T-helper 2 cell treated with Interferon-gamma antibody and Interleukin-4, amounts not matched to agents 5 μg/mL and 100 μg/mL, for 36 hours (primary cell): Measurements from ENCODE around the gene ENOX1.

Experiments
- DNase-seq: peaks from one replicate; pipeline ENCODE4 v3.0.0; 2021; ENCODE audit warnings: low spot score
- H3K27ac Mint-ChIP-seq: one replicate; pipeline ENCODE4 v1.8.0; 2021; ENCODE audit warnings: mild to moderate bottlenecking, mixed read lengths
- H3K27me3 Mint-ChIP-seq: one replicate; pipeline ENCODE4 v1.8.0; 2021; ENCODE audit warnings: low read depth, mixed read lengths
- H3K36me3 Mint-ChIP-seq: one replicate; pipeline ENCODE4 v1.8.0; 2021; ENCODE audit warnings: low read depth, mixed read lengths
- H3K4me1 Mint-ChIP-seq: one replicate; pipeline ENCODE4 v1.8.0; 2021; ENCODE audit warnings: low read depth, mixed read lengths
- H3K4me3 Mint-ChIP-seq: one replicate; pipeline ENCODE4 v1.8.0; 2022; ENCODE audit warnings: mild to moderate bottlenecking, moderate library complexity, mixed read lengths
- H3K9me3 Mint-ChIP-seq: one replicate; pipeline ENCODE4 v1.8.0; 2021; ENCODE audit warnings: mixed read lengths

The ENOX1 gene

DNA sequence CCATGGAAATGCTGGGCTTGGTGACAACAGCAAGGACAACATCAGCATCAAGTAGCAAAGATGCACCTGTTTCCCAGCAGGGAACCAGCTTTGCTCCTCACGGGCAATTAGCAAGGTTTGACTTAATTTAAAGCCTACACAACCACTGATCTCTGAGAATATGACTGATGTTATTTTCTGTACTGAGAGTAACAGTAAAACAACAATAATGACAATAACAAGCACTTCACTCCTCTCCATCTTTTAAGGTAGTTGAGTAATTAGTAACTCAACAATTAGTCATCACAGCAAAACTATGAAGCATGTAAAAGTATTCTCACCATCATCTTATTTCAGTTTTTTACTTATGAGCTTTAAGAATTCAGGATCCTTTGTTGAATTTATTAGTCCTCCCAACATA is 37.3 kb downstream of the ENOX1 start:
- Mint-ChIP-seq H3K4me3 (no peak overlapping the region), H3K4me1 (no peaks in the 10 kb centered on the region), H3K36me3 (no peaks in the 10 kb centered on the region), H3K9me3 (no peaks in the 10 kb centered on the region), H3K27ac (no peak overlapping the region), H3K27me3 (no peaks in the 10 kb centered on the region)
- DNase-seq, result no peak

DNA sequence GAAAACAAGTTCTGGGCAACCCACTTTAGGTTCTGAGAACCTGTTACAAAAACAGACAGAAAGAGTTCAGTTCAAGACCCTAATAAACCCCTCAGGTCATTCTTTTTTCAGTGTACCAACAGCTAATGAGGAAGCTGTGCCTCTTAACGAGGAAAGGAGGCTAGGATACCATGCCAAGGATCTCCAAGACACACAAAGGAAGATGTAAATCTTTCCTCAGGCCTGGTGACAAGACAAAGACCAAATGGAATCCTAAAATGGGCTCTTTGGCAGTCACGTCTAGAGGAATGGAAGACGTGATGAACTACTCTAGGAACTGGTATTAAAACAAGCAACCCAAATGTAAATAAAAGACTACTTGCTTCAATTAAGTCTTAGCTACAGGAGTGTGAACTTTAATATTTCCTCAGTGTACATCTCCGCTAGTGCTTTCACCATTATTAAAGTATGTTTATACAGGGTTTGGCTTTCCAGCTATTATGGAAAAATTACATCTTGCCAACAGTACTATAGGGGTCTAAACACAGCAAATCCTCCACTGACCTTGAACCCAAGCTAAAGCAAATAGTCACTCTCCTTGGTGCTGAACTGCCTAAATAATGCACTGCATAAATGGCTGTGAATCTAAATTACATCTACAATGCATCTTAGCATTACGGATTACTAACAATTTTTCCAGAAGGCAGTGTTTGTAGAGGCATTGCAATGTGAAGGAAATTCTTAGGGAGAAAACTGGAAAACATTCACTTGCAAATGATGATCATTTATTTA is 42.3 kb downstream of the ENOX1 start:
- Mint-ChIP-seq H3K9me3 (no peaks in the 10 kb centered on the region), H3K27ac (no peak overlapping the region), H3K36me3 (no peaks in the 10 kb centered on the region), H3K4me3 (no peak overlapping the region), H3K27me3 (no peaks in the 10 kb centered on the region), H3K4me1 (no peaks in the 10 kb centered on the region)
- DNase-seq, result no peak

GRCh38 chr13:43742911-43743310 is 43.9 kb downstream of the ENOX1 start:
- Mint-ChIP-seq H3K27ac (no peak overlapping the region), H3K4me3 (no peak overlapping the region), H3K9me3 (no peaks in the 10 kb centered on the region), H3K4me1 (no peaks in the 10 kb centered on the region), H3K36me3 (no peaks in the 10 kb centered on the region), H3K27me3 (no peaks in the 10 kb centered on the region)
- DNase-seq, result no peak

DNA sequence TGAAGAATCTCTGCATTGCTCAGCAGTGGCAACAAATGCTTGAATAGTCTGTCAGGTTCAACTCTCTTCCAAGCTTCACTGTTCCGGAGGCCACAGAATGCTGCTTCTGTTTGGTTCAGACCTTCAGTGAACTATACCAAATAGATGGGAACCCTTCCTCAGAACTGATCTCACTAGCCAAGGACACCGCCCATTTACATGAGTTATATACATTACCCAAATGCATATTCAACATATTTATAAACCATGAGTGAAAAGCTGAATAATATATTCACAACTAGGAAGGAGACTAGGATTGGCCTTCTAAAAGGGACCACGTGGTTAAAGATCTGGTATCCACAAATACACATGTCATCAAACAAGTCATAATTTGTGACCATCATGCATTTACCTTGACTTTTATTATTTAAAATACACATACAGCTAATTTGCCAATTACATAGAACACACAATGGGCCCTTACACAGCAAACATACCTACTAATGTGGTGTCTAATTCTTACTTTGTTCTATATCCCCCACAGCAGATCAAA is 49.3 kb downstream of the ENOX1 start:
- Mint-ChIP-seq H3K9me3 (no peaks in the 10 kb centered on the region), H3K27ac (no peak overlapping the region)

DNA sequence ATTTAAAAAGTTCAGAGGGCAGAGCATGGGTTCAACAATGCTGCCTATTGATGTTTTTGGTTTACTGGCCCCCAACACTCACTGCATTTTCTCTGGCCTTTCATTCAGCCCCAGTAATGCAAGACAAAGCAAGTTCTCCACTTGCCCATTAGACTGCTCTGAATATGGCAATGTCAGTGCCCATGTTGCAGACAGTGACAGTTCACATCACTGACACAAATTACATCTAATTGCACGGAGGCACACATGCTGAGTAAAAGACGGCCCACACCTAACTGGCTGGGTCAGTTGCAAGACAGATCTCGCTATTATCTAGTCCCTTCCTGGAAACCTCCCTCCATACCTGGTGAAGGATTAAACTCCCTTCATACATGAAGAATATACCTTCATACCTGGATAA is 54.0 kb downstream of the ENOX1 start:
- Mint-ChIP-seq H3K36me3 (no peaks in the 10 kb centered on the region), H3K27me3 (peaks cover 7% of the 10 kb centered on the region), H3K4me1 (no peaks in the 10 kb centered on the region), H3K4me3 (no peak overlapping the region), H3K9me3 (no peaks in the 10 kb centered on the region), H3K27ac (no peak overlapping the region)
- no peak for DNase-seq

More for the DNA sequence above, 49.3 kb downstream of the ENOX1 start:
- Mint-ChIP-seq H3K4me1 (no peaks in the 10 kb centered on the region), H3K36me3 (no peaks in the 10 kb centered on the region), H3K27me3 (no peaks in the 10 kb centered on the region), H3K4me3 (no peak overlapping the region)
- no peak for DNase-seq

GRCh38 chr13:43731296-43731695 is 55.5 kb downstream of the ENOX1 start:
- peaks cover 7% of the 10 kb centered on the region for H3K27me3 Mint-ChIP-seq
- no peaks in the 10 kb centered on the region for H3K4me1 Mint-ChIP-seq
- no peak for DNase-seq
- no peaks in the 10 kb centered on the region for H3K36me3 Mint-ChIP-seq
- no peak overlapping the region for H3K27ac Mint-ChIP-seq
- no peak overlapping the region for H3K4me3 Mint-ChIP-seq
- no peaks in the 10 kb centered on the region for H3K9me3 Mint-ChIP-seq

DNA sequence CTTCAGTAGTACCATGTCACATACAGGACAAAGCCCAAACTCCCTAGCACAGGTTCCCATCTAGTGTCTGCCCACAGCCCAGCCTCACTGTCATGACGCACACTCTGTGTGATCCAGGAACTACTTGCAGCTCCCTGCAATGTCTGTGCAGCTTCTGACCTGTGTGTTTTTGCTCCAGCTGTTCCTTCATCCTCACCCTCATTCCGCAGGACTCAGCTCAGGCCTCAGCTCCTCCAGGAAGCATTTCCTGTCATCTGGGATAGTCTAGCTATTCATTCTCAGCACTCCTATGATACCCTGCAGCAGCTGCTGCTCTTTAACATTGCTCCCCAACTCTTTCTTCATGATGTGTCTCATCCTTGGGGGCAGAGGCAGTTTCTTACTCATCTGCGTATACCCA is 56.1 kb downstream of the ENOX1 start:
- Mint-ChIP-seq H3K27me3 (peaks cover 7% of the 10 kb centered on the region), H3K27ac (no peak overlapping the region), H3K36me3 (no peaks in the 10 kb centered on the region), H3K4me1 (no peaks in the 10 kb centered on the region), H3K4me3 (no peak overlapping the region), H3K9me3 (no peaks in the 10 kb centered on the region)
- no peak for DNase-seq

GRCh38 chr13:43728421-43728820 is 58.4 kb downstream of the ENOX1 start:
- peaks cover 7% of the 10 kb centered on the region for H3K27me3 Mint-ChIP-seq
- H3K36me3 Mint-ChIP-seq, result no peaks in the 10 kb centered on the region
- H3K27ac Mint-ChIP-seq, result no peak overlapping the region
- no peak overlapping the region for H3K4me3 Mint-ChIP-seq
- DNase-seq, result no peak
- H3K4me1 Mint-ChIP-seq, result no peaks in the 10 kb centered on the region
- H3K9me3 Mint-ChIP-seq, result no peaks in the 10 kb centered on the region

- Mint-ChIP-seq H3K27ac (no peak overlapping the region), H3K9me3 (no peaks in the 10 kb centered on the region), H3K4me3 (no peak overlapping the region), H3K4me1 (no peaks in the 10 kb centered on the region), H3K36me3 (no peaks in the 10 kb centered on the region), H3K27me3 (peaks cover 7% of the 10 kb centered on the region)
- DNase-seq, result no peak
Measured at GRCh38 chr13:43727856-43728255, 58.9 kb downstream of the ENOX1 start.

DNA sequence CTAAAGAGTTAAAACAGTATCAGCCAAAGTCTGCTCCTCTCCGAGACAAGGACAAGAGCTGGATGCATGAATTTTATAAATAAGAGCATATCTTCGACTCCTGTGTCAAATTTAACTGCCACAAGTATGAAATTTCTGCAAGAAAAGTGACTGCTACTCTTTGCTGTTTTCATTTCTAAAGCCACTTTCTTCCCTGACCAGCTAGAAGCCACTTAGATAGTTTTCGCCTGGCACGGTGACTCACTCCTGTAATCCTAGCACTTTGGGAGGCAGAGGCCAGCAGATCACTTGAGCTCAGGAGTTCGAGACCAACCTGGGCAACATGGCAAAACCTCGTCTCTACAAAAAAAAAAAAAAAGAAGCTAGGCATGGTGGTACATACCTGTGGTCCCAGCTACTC is 61.3 kb downstream of the ENOX1 start:
- Mint-ChIP-seq H3K36me3 (no peaks in the 10 kb centered on the region), H3K9me3 (no peaks in the 10 kb centered on the region), H3K27me3 (peaks cover 4% of the 10 kb centered on the region), H3K4me3 (no peak overlapping the region), H3K27ac (no peak overlapping the region), H3K4me1 (no peaks in the 10 kb centered on the region)
- no peak for DNase-seq

DNA sequence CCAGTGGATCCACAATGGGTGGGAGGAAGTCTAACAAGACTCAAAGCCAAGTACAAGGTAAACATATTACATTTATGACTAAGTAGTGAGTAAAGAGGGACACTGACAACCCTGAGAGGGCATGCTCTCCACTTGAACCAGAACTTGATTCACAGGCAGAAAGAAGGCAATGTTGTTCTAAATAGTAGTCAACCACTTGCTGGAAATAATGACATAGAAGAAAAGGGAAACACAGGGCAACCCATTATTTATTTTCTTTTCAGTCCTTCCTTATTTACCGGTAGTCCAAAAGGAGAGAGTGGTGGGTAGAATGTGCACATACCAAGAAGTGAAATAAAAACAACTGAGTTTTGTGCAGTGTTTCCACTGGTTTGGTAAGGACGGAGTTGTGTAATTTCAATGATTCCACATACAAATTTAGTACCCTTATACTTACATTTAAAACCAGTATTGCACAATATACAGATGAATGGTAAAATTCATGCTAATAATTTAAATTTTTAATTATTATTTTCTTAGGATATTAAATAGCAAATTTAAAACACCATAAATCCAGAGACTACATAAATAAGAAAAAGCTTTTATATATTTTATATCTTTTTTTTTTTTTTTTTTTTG is 65.9 kb downstream of the ENOX1 start:
- H3K27me3 Mint-ChIP-seq, result no peaks in the 10 kb centered on the region
- H3K4me3 Mint-ChIP-seq, result no peak overlapping the region
- H3K27ac Mint-ChIP-seq, result no peak overlapping the region
- no peaks in the 10 kb centered on the region for H3K4me1 Mint-ChIP-seq
- DNase-seq, result no peak
- no peaks in the 10 kb centered on the region for H3K36me3 Mint-ChIP-seq
- H3K9me3 Mint-ChIP-seq, result no peaks in the 10 kb centered on the region

- H3K36me3 Mint-ChIP-seq, result no peaks in the 10 kb centered on the region
- peaks cover 4% of the 10 kb centered on the region for H3K27me3 Mint-ChIP-seq
- no peaks in the 10 kb centered on the region for H3K4me1 Mint-ChIP-seq
- no peak overlapping the region for H3K27ac Mint-ChIP-seq
- no peak overlapping the region for H3K4me3 Mint-ChIP-seq
- H3K9me3 Mint-ChIP-seq, result no peaks in the 10 kb centered on the region
- DNase-seq, result no peak
Measured at GRCh38 chr13:43698758-43699157, 88.0 kb downstream of the ENOX1 start.

- no peak overlapping the region for H3K27ac Mint-ChIP-seq
- H3K9me3 Mint-ChIP-seq, result no peaks in the 10 kb centered on the region
- H3K27me3 Mint-ChIP-seq, result peaks cover 4% of the 10 kb centered on the region
- DNase-seq, result no peak
- no peaks in the 10 kb centered on the region for H3K36me3 Mint-ChIP-seq
- H3K4me1 Mint-ChIP-seq, result no peaks in the 10 kb centered on the region
- H3K4me3 Mint-ChIP-seq, result no peak overlapping the region
Measured at GRCh38 chr13:43698009-43698408, 88.8 kb downstream of the ENOX1 start.

- H3K27ac Mint-ChIP-seq, result no peak overlapping the region
- DNase-seq, result no peak
- no peaks in the 10 kb centered on the region for H3K36me3 Mint-ChIP-seq
- no peaks in the 10 kb centered on the region for H3K4me1 Mint-ChIP-seq
- no peak overlapping the region for H3K4me3 Mint-ChIP-seq
- no peaks in the 10 kb centered on the region for H3K9me3 Mint-ChIP-seq
- H3K27me3 Mint-ChIP-seq, result peaks cover 4% of the 10 kb centered on the region
Measured at GRCh38 chr13:43697323-43697722, 89.4 kb downstream of the ENOX1 start.
